K562 (cell line): ENCODE measurements around the gene HAUS5. TPM values are rescaled to one million over a fixed set of nuclear protein-coding genes. Genes with fewer than 3 reads are reported as not detected.
A peak's percentile ranks its signal among the peaks of the same experiment; 100 is the strongest.

Experiments used
- ASH1L ChIP-seq: fragments of 450-650 bp; IDR thresholded peaks from 2 replicates; pipeline ENCODE4 v1.6.1; 2018; ENCODE audit warnings: borderline replicate concordance, mild to moderate bottlenecking, low read depth; ENCODE audit not compliant: partially characterized antibody
- CBX2 ChIP-seq: fragments of 200-600 bp; sonication (generic); IDR thresholded peaks from one replicate; pipeline ENCODE4 v1.6.1; 2012; ENCODE audit warnings: mild to moderate bottlenecking, low read length, inconsistent platforms; ENCODE audit not compliant: insufficient read depth, poor library complexity, severe bottlenecking
- CC2D1A ChIP-seq: fragments of 450-650 bp; IDR thresholded peaks from 2 replicates; pipeline ENCODE4 v1.6.1; 2017; ENCODE audit warnings: mild to moderate bottlenecking
- EP400 ChIP-seq: fragments of 450-650 bp; IDR thresholded peaks from 2 replicates; pipeline ENCODE4 v1.6.1; 2017; ENCODE audit warnings: antibody characterized with exemption, mild to moderate bottlenecking, moderate library complexity
- ETV1 ChIP-seq: fragments of 450-650 bp; conservative IDR thresholded peaks from 2 replicates; pipeline ENCODE4 v1.6.1; 2016; ENCODE audit warnings: missing genetic modification characterization, control low read depth, low read depth, missing compliant biosample characterization
- FOXA3 ChIP-seq, 2 experiments: fragments of 450-650 bp in 1 of 2; sonication (generic) in 1 of 2; formaldehyde crosslinking; IDR thresholded peaks in 1 of 2; conservative IDR thresholded peaks in 1 of 2; 2 replicates each; pipeline versions ENCODE4 v1.4.0 to v1.8.0; 2020 to 2022; ENCODE audit warnings: mild to moderate bottlenecking in 2 of 2, missing genetic modification reagents in 1 of 2
- L3MBTL2 ChIP-seq: fragments of 450-650 bp; IDR thresholded peaks from 2 replicates; pipeline ENCODE4 v1.6.1; 2016; ENCODE audit warnings: mild to moderate bottlenecking, moderate library complexity
- MAZ ChIP-seq, 2 experiments: fragments of 450-650 bp in 1 of 2; sonication (generic) in 1 of 2; formaldehyde crosslinking; IDR thresholded peaks in 1 of 2; conservative IDR thresholded peaks in 1 of 2; 2 replicates each; pipeline versions ENCODE4 v1.4.0 to v1.5.0; 2020; ENCODE audit warnings: mild to moderate bottlenecking in 1 of 2, missing genetic modification reagents in 1 of 2
- MEF2D ChIP-seq: conservative IDR thresholded peaks from 2 replicates; pipeline ENCODE4 v1.6.1; 2016; ENCODE audit warnings: low read depth, missing genetic modification characterization, missing compliant biosample characterization
- NCOR1 ChIP-seq: fragments of 450-650 bp; IDR thresholded peaks from 2 replicates; pipeline ENCODE4 v1.6.1; 2016; ENCODE audit warnings: mild to moderate bottlenecking, moderate library complexity
- NEUROD1 ChIP-seq: fragments of 150-350 bp; IDR thresholded peaks from 2 replicates; pipeline ENCODE4 v1.6.1; 2014; ENCODE audit warnings: borderline replicate concordance, low read length, low read depth; ENCODE audit not compliant: partially characterized antibody
- NRF1 ChIP-seq, 2 experiments: fragments of 450-650 bp; IDR thresholded peaks in 1 of 2; conservative IDR thresholded peaks in 1 of 2; 2 replicates each; pipeline ENCODE4 v1.6.1; 2014; ENCODE audit warnings: mild to moderate bottlenecking in 2 of 2
- PHB ChIP-seq: fragments of 250-450 bp; sonication (Bioruptor Pico); IDR thresholded peaks from 2 replicates; pipeline ENCODE4 v1.5.0; 2021
- PML ChIP-seq: IDR thresholded peaks from 2 replicates; pipeline ENCODE4 v1.6.1; 2012; ENCODE audit warnings: low read length, inconsistent platforms
- SIN3B ChIP-seq: fragments of 450-650 bp; IDR thresholded peaks from 2 replicates; pipeline ENCODE4 v1.6.1; 2017; ENCODE audit warnings: low read depth, mild to moderate bottlenecking, moderate library complexity
- SP2 ChIP-seq: IDR thresholded peaks from 2 replicates; pipeline ENCODE4 v1.6.1; 2011; ENCODE audit warnings: mild to moderate bottlenecking, low read depth, low read length, moderate library complexity; ENCODE audit not compliant: poor library complexity, severe bottlenecking; ENCODE audit errors: extremely low read depth
- TBP ChIP-seq: optimal IDR thresholded peaks from 2 replicates; pipeline ENCODE3; 2011; ENCODE audit warnings: low read depth, low read length, improper control_type of control experiment
- ZNF263 ChIP-seq: sonication (generic); formaldehyde crosslinking; IDR thresholded peaks from 2 replicates; pipeline ENCODE4 v1.8.0; 2022; ENCODE audit warnings: mild to moderate bottlenecking, missing genetic modification reagents, borderline replicate concordance
- polyA plus RNA-seq, 8 experiments: library from polyadenylated mRNA; depleted of rRNA in 4 of 8; stranded (reverse) in 5 of 8; unstranded in 3 of 8; fragments of >200 nt; fragmentation: Nextera tagmentation in 2 of 8; fragmentation: Illumina TruSeq in 1 of 8; extraction: Ambion mirVana in 2 of 8; extraction: Trizol in 1 of 8; gene quantifications; 2 replicates each; pipeline versions ENCODE4 v1.2.1 to v1.2.3, GENCODE V29; 2011 to 2014; ENCODE audit warnings: inconsistent platforms in 1 of 8, missing spikeins in 1 of 8
- total RNA-seq, 7 experiments: library from RNA; depleted of rRNA in 6 of 7; stranded (reverse); fragments of >200 nt in 6 of 7; fragmentation: Illumina TruSeq in 2 of 7; extraction: Trizol in 2 of 7; gene quantifications; 2 replicates each; pipeline versions ENCODE4 v1.2.1 to v1.2.3, GENCODE V29; 2011 to 2021; ENCODE audit warnings: low replicate concordance in 1 of 7
- TF ChIP-seq, protein P1 (sequence below): fragments of 450-650 bp; IDR thresholded peaks from 2 replicates; pipeline ENCODE4 v1.6.1; 2016
- TF ChIP-seq, protein P2 (sequence below): sonication (generic); formaldehyde crosslinking; IDR thresholded peaks from 2 replicates; pipeline ENCODE4 v1.8.0; 2023; ENCODE audit warnings: mild to moderate bottlenecking, missing genetic modification reagents
- TF ChIP-seq, protein P3 (sequence below): conservative IDR thresholded peaks from 2 replicates; pipeline ENCODE4 v1.6.1; 2011; ENCODE audit warnings: low read depth, mild to moderate bottlenecking, low read length; ENCODE audit not compliant: control insufficient read depth

The HAUS5 gene
- total and polyA plus RNA-seq, 9 of the 15 experiments (the other 6 are each of a cell fraction or from before 2014, with no cell fraction given): 3.5 to 41.3 (median 14.2) TPM

DNA sequence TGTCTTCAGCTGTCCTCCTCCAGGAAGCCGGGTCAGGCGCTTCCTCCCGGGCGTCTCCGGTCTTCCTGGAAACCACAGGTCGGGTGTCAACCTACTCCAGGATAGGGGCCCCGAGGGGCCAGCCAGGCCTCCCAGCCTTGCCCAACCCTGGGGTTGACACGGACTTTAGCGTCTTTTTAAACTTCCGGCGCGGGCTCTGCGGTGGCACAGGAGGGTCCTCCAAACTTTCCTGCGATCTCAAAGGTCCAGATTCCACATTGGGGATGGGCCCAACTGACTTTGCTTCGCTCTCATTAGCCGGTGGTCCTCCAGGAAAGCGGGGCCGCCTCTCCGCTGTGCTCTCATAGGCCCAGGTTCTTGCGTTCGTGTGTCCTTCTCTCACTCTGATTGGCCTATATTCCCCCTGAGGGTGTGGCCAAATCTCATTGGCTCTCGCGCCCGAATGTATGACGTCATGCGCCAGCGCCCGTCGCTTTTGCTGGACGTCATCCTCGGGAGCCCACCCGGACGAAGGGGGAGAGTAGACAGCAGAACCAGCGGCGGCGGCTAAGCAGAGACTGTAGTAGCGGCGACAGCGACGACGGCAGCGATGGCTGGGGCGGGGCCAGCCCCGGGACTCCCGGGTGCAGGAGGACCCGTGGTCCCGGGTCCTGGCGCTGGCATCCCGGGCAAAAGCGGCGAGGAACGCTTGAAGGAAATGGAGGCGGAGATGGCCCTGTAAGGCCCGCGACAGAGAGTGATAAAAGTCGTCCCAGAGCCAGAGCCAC is 16.2 kb downstream of the HAUS5 start, which contains the start of gene RBM42 (continued):
- TF ChIP-seq L3MBTL2 (peak; percentile 51), EP400 (peak; percentile 89), FOXA3 (CRISPR knock-in tag; conservative IDR thresholded peaks at IDR 0.05 in 1 of 2, IDR thresholded peaks at IDR 0.05 in 1 of 2) (no peak; a peak in 1 of 4 replicates), PHB (no peak), CC2D1A (peak; percentile 94), PML (peak; percentile 49; the same call in 1 of the 2 replicates), NCOR1 (peak; percentile 24; the same call in 1 of the 2 replicates), TBP (peak; percentile 80), NRF1 (conservative IDR thresholded peaks at IDR 0.05 in 1 of 2, IDR thresholded peaks at IDR 0.05 in 1 of 2) (peak; percentile 49 to 63), CBX2 (no peak), SIN3B (peak; percentile 99), NEUROD1 (peak; percentile 93), SP2 (peak; percentile 73), MAZ (CRISPR knock-in tag; conservative IDR thresholded peaks at IDR 0.05 in 1 of 2, IDR thresholded peaks at IDR 0.05 in 1 of 2) (peak; percentile 47 to 76), ETV1 (peak; percentile 59; the same call in 1 of the 2 replicates), ASH1L (peak; percentile 96), MEF2D (no peak), ZNF263 (CRISPR knock-in tag) (peak; percentile 98)
- TF ChIP-seq, protein P1, sequence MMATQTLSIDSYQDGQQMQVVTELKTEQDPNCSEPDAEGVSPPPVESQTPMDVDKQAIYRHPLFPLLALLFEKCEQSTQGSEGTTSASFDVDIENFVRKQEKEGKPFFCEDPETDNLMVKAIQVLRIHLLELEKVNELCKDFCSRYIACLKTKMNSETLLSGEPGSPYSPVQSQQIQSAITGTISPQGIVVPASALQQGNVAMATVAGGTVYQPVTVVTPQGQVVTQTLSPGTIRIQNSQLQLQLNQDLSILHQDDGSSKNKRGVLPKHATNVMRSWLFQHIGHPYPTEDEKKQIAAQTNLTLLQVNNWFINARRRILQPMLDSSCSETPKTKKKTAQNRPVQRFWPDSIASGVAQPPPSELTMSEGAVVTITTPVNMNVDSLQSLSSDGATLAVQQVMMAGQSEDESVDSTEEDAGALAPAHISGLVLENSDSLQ: peak; percentile 83
- TF ChIP-seq, protein P2, sequence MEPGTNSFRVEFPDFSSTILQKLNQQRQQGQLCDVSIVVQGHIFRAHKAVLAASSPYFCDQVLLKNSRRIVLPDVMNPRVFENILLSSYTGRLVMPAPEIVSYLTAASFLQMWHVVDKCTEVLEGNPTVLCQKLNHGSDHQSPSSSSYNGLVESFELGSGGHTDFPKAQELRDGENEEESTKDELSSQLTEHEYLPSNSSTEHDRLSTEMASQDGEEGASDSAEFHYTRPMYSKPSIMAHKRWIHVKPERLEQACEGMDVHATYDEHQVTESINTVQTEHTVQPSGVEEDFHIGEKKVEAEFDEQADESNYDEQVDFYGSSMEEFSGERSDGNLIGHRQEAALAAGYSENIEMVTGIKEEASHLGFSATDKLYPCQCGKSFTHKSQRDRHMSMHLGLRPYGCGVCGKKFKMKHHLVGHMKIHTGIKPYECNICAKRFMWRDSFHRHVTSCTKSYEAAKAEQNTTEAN (CRISPR knock-in tag): 0 out of 2 replicates have a peak, but pooled peaks have one; percentile 48
- TF ChIP-seq, protein P3, sequence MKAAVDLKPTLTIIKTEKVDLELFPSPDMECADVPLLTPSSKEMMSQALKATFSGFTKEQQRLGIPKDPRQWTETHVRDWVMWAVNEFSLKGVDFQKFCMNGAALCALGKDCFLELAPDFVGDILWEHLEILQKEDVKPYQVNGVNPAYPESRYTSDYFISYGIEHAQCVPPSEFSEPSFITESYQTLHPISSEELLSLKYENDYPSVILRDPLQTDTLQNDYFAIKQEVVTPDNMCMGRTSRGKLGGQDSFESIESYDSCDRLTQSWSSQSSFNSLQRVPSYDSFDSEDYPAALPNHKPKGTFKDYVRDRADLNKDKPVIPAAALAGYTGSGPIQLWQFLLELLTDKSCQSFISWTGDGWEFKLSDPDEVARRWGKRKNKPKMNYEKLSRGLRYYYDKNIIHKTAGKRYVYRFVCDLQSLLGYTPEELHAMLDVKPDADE: peak; percentile 46; the same call in 1 of the 2 replicates
